Mammary epithelial cell (primary cell): ENCODE measurements around the gene FEZ2.

ENCODE experiments used
- EZH2 ChIP-seq: IDR thresholded peaks from 2 replicates; pipeline ENCODE4 v1.6.1; 2012; ENCODE audit warnings: low read length, inconsistent platforms, borderline replicate concordance
- TF ChIP-seq, protein P1 (sequence below), 2 donors: IDR thresholded peaks in 1 of 2; conservative IDR thresholded peaks in 1 of 2; 2 replicates each; pipeline ENCODE4 v1.5.1; 2011 to 2012; ENCODE audit warnings: inconsistent platforms in 2 of 2, low read length in 2 of 2, mild to moderate bottlenecking in 2 of 2, control low read depth in 1 of 2, low read depth in 1 of 2; ENCODE audit not compliant: insufficient read depth in 1 of 2; ENCODE audit errors: extremely low read depth in 1 of 2

DNA sequence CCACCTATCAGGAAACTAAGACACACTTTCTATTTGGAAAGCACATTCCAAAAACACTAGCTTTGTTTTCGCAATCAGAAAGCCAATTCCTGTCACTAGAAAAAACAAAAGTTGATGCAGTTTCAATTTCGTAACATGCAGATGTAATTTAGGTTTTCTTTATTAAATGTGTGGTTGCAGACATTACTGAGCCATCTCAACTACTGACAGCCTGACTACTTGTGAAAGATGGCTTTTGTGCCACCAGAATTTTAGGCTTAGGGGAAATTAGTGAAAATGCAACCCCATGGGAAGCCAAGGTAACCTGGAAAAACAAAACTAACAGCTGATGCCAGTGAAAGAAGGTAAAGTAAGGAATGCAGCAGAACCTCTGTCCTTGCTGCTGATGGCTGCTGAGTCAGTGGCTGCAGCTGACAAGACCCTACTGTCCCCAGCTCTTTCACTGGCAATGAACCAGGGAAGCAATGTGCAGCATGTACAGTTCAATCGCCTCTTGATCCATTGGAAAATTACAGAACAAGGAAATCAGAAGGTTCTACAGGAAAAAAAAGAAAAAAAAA is 34.9 kb downstream of the FEZ2 start:
- no peak for TF ChIP-seq EZH2
- TF ChIP-seq, protein P1, sequence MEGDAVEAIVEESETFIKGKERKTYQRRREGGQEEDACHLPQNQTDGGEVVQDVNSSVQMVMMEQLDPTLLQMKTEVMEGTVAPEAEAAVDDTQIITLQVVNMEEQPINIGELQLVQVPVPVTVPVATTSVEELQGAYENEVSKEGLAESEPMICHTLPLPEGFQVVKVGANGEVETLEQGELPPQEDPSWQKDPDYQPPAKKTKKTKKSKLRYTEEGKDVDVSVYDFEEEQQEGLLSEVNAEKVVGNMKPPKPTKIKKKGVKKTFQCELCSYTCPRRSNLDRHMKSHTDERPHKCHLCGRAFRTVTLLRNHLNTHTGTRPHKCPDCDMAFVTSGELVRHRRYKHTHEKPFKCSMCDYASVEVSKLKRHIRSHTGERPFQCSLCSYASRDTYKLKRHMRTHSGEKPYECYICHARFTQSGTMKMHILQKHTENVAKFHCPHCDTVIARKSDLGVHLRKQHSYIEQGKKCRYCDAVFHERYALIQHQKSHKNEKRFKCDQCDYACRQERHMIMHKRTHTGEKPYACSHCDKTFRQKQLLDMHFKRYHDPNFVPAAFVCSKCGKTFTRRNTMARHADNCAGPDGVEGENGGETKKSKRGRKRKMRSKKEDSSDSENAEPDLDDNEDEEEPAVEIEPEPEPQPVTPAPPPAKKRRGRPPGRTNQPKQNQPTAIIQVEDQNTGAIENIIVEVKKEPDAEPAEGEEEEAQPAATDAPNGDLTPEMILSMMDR (conservative IDR thresholded peaks at IDR 0.05 in 1 of 2, IDR thresholded peaks at IDR 0.05 in 1 of 2; ENCODE audit: extremely low read depth in 1 of 2, insufficient read depth in 1 of 2, low read depth in 1 of 2, low read length in 2 of 2): no peak
